K562 (cell line): ENCODE data around the gene CAPZB. TPM values are rescaled to one million over a fixed set of nuclear protein-coding genes. Genes with fewer than 3 reads are reported as not detected.

Experiments
- ATAC-seq: fragments of 200-7000 bp; cut with Tn5 transposase; 3 replicates; pipeline ENCODE4 v1.9.1; 2020; ENCODE audit warnings: moderate library complexity
- BruUV-seq: library from RNA; stranded (reverse); fragments of 400-500 nt; replicated peaks from 2 replicates; lab custom pipeline; 2021; lab: Mats Ljungman, UMichigan
- CTCF ChIA-PET: fragments of 300-600 bp; formaldehyde crosslinking; extraction: SDS; loops from one replicate; lab custom pipeline; 2021; ENCODE audit warnings: low intra/inter-chr PET ratio; lab: Yijun Ruan, JAX
- POLR2A ChIA-PET: fragments of 300-600, 350-650 bp; sonication (Branson Sonifier 250); formaldehyde crosslinking; extraction: SDS; loops from one replicate; lab custom pipeline; 2021; ENCODE audit warnings: antibody characterized with exemption, inconsistent platforms; lab: Yijun Ruan, JAX
- DNase-seq, 4 experiments: peaks; one replicate each; pipeline versions ENCODE4 v3.0.0 to v3.0.0-alpha.2; 2011 to 2018; ENCODE audit warnings: low spot score in 3 of 4, mixed read lengths in 3 of 4; ENCODE audit errors: extremely low read depth in 1 of 4
- FAIRE-seq: peaks from 2 replicates; lab custom pipeline; 2011; peaks lifted over from hg19 to GRCh38; lab: Jason Lieb, UNC
- H2AFZ ChIP-seq: 2 replicates; pipeline ENCODE4 v1.6.0; 2011; ENCODE audit warnings: low read depth, low read length, control low read depth, inconsistent platforms
- H3K27ac ChIP-seq: fragments of 200-600 bp; 3 replicates; pipeline ENCODE4 v1.8.0; 2011; ENCODE audit warnings: low read depth, mild to moderate bottlenecking, control low read depth, inconsistent platforms, low read length, moderate library complexity, mixed read lengths; ENCODE audit errors: extremely low read depth
- H3K27me3 ChIP-seq, 2 experiments: fragments of 300-600 bp in 1 of 2; 2 replicates in 1 of 2; 3 replicates in 1 of 2; pipeline versions ENCODE4 v1.6.0 to v1.8.0; 2011; ENCODE audit warnings: inconsistent platforms in 2 of 2, low read length in 2 of 2, mild to moderate bottlenecking in 1 of 2, mixed read lengths in 1 of 2, moderate library complexity in 1 of 2; ENCODE audit not compliant: control insufficient read depth in 2 of 2, insufficient read depth in 2 of 2
- H3K36me3 ChIP-seq: fragments of 300-600 bp; 3 replicates; pipeline ENCODE4 v1.8.0; 2011; ENCODE audit warnings: mild to moderate bottlenecking, low read length, inconsistent platforms; ENCODE audit not compliant: control insufficient read depth, insufficient read depth
- H3K4me1 ChIP-seq, 2 experiments: fragments of 200-600 bp in 1 of 2; replicated peaks in 1 of 2; 2 replicates in 1 of 2; 3 replicates in 1 of 2; pipeline versions ENCODE4 v1.5.1 to v1.8.0; 2011; ENCODE audit warnings: inconsistent platforms in 2 of 2, low read length in 2 of 2, mild to moderate bottlenecking in 1 of 2, mixed read lengths in 1 of 2, moderate library complexity in 1 of 2; ENCODE audit not compliant: control insufficient read depth in 2 of 2, insufficient read depth in 2 of 2
- H3K4me2 ChIP-seq: 2 replicates; pipeline ENCODE4 v1.6.1; 2011; ENCODE audit warnings: low read length, control low read depth, inconsistent platforms, mixed read lengths; ENCODE audit not compliant: insufficient read depth
- H3K4me3 ChIP-seq: fragments of 200-600 bp; sonication (generic), shearing (Covaris generic); 2 replicates; pipeline ENCODE4 v1.5.1; 2016; ENCODE audit warnings: control low read depth, inconsistent platforms
- H3K79me2 ChIP-seq: fragments of 200-600 bp; 3 replicates; pipeline ENCODE4 v1.8.0; 2011; ENCODE audit warnings: low read length, inconsistent platforms; ENCODE audit not compliant: control insufficient read depth, insufficient read depth
- H3K9ac ChIP-seq, 2 experiments: 2 replicates each; pipeline versions ENCODE4 v1.6.0 to v1.6.1; 2011; ENCODE audit warnings: low read depth in 2 of 2, low read length in 2 of 2, control low read depth in 1 of 2, inconsistent platforms in 1 of 2, mild to moderate bottlenecking in 1 of 2, mixed read lengths in 1 of 2; ENCODE audit not compliant: insufficient read depth in 1 of 2
- H3K9me1 ChIP-seq: one replicate; pipeline ENCODE4 v1.6.0; 2011; ENCODE audit warnings: inconsistent platforms, mild to moderate bottlenecking, low read length, moderate library complexity; ENCODE audit not compliant: control insufficient read depth, insufficient read depth
- H3K9me3 ChIP-seq: replicated peaks from 2 replicates; pipeline ENCODE4 v1.5.1; 2011; ENCODE audit warnings: low read depth, low read length, inconsistent platforms; ENCODE audit not compliant: control insufficient read depth, insufficient read depth
- H4K20me1 ChIP-seq: replicated peaks from 2 replicates; pipeline ENCODE4 v1.6.1; 2011; ENCODE audit warnings: low read length, inconsistent platforms, mixed read lengths; ENCODE audit not compliant: control insufficient read depth, insufficient read depth
- C11orf30 ChIP-seq: fragments of 450-650 bp; IDR thresholded peaks from 2 replicates; pipeline ENCODE4 v1.6.1; 2016; ENCODE audit warnings: low read depth, mild to moderate bottlenecking
- CEBPB ChIP-seq: fragments of 450-650 bp; IDR thresholded peaks from 2 replicates; pipeline ENCODE4 v1.6.1; 2016; ENCODE audit warnings: missing genetic modification characterization, missing compliant biosample characterization
- MAFK ChIP-seq: IDR thresholded peaks from 2 replicates; pipeline ENCODE4 v1.6.1; 2011; ENCODE audit warnings: low read length, improper control_type of control experiment
- WGBS: fragments of 100-300 bp; shearing (Covaris generic); methylation state at CpG from one replicate; pipeline ENCODE4 v1.1.6; 2016; ENCODE audit warnings: low coverage, mixed read lengths; ENCODE audit not compliant: insufficient coverage; ENCODE audit errors: missing lambda C conversion rate; 5-methylcytosine and 5-hydroxymethylcytosine counted together
- in situ Hi-C: fragments of 300-500 bp; cut with MboI; formaldehyde crosslinking; loops from 4 replicates; pipeline ENCODE4 v1.15.0; 2018; ENCODE audit warnings: inconsistent platforms, mixed read lengths
- intact Hi-C: fragments of 100-400 bp; cut with micrococcal nuclease; formaldehyde crosslinking; loops from 2 replicates; pipeline ENCODE4 v1.14.2; 2022
- polyA plus RNA-seq, 8 experiments: library from polyadenylated mRNA; depleted of rRNA in 4 of 8; stranded (reverse) in 5 of 8; unstranded in 3 of 8; fragments of >200 nt; fragmentation: Nextera tagmentation in 2 of 8; fragmentation: Illumina TruSeq in 1 of 8; extraction: Ambion mirVana in 2 of 8; extraction: Trizol in 1 of 8; gene quantifications; 2 replicates each; pipeline versions ENCODE4 v1.2.1 to v1.2.3, GENCODE V29; 2011 to 2014; ENCODE audit warnings: inconsistent platforms in 1 of 8, missing spikeins in 1 of 8
- total RNA-seq, 7 experiments: library from RNA; depleted of rRNA in 6 of 7; stranded (reverse); fragments of >200 nt in 6 of 7; fragmentation: Illumina TruSeq in 2 of 7; extraction: Trizol in 2 of 7; gene quantifications; 2 replicates each; pipeline versions ENCODE4 v1.2.1 to v1.2.3, GENCODE V29; 2011 to 2021; ENCODE audit warnings: low replicate concordance in 1 of 7
- TF ChIP-seq, protein P1 (sequence below): fragments of 450-650 bp; formaldehyde crosslinking; IDR thresholded peaks from 2 replicates; pipeline ENCODE4 v1.4.0; 2022; ENCODE audit warnings: mild to moderate bottlenecking, moderate library complexity
- TF ChIP-seq, protein P2 (sequence below): fragments of 250-450 bp; sonication (Bioruptor Pico); IDR thresholded peaks from 2 replicates; pipeline ENCODE4 v1.5.0; 2021
- TF ChIP-seq, protein P3 (sequence below): sonication (generic); formaldehyde crosslinking; IDR thresholded peaks from 2 replicates; pipeline ENCODE4 v1.8.0; 2022; ENCODE audit warnings: mild to moderate bottlenecking, missing genetic modification reagents
- TF ChIP-seq, protein P4 (sequence below): sonication (generic); formaldehyde crosslinking; IDR thresholded peaks from 2 replicates; pipeline ENCODE4 v1.8.0; 2022; ENCODE audit warnings: mild to moderate bottlenecking, missing genetic modification reagents

CAPZB gene
- total and polyA plus RNA-seq, 9 of the 15 experiments (the other 6 are each of a cell fraction or from before 2014, with no cell fraction given): 57.6 to 297 (median 125) TPM

DNA sequence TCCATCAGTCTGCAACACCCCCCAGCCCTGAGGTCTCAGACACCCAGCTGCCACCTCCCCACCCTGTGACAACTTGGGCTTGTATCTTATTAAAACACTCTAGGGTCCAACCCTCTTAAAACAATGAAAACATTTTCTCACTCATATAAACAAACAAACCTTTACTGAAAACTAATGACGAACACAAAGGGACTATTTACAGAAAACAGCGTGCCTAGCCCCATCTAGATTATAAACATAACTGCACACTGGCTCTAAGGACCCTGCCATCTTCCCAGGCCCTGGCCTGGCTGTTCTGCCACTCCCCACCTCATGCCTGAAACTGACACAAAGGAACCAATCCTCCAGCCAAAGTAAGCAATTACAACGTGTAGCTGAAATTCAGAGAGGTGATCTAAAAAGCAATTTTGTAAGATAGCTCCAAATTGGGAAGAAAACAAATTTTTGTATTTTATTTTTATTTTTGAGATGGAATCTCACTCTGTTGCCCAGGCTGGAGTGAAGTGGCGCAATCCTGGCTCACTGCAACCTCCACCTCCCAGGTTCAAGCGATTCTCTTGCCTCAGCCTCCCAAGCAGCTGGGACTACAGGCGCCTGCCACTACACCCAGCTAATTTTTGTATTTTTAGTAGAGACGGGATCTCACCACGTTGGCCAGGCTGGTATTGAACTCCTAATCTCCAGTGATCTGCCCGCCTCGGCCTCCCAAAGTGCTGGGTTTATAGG lies 40.9 kb downstream of the CAPZB start:
- intact Hi-C loops: no loop called here
- no peak for ATAC-seq
- H3K4me1 ChIP-seq: peaks cover 4 to 17% of the 10 kb centered on the region in 2 experiments; a peak in 4 of 5 replicates
- H3K9ac ChIP-seq: no peak overlapping the region
- H4K20me1 ChIP-seq: peaks cover 36% of the 10 kb centered on the region
- H3K9me3 ChIP-seq: no peaks in the 10 kb centered on the region
- no peaks in the 10 kb centered on the region for H3K27me3 ChIP-seq
- H3K9me1 ChIP-seq: peaks cover 9% of the 10 kb centered on the region
- H3K4me2 ChIP-seq: no peak overlapping the region
- WGBS: 71% methylated on average over 10 of the region's 10 CpGs
- peaks cover 14% of the 10 kb centered on the region; the same call in 2 of the 3 replicates for H3K36me3 ChIP-seq
- H3K27ac ChIP-seq: no peak overlapping the region
- in situ Hi-C loops: no loop called here
- no peak overlapping the region for H3K4me3 ChIP-seq
- H3K79me2 ChIP-seq: peaks cover 76% of the 10 kb centered on the region
- no peak for DNase-seq
- FAIRE-seq: no peak
- ChIA-PET POLR2A (interaction anchor here (0.6 to 1.1 kb wide), 3 partner anchors 10 to 208 kb away, joined by 3 read pairs; no protein-coding TSS in a partner anchor), CTCF (no interaction called here)
- H2AFZ ChIP-seq: no peak overlapping the region
- TF ChIP-seq CEBPB (tag): 0 out of 2 replicates have a peak, but pooled peaks have one; percentile 38
- TF ChIP-seq, protein P1, sequence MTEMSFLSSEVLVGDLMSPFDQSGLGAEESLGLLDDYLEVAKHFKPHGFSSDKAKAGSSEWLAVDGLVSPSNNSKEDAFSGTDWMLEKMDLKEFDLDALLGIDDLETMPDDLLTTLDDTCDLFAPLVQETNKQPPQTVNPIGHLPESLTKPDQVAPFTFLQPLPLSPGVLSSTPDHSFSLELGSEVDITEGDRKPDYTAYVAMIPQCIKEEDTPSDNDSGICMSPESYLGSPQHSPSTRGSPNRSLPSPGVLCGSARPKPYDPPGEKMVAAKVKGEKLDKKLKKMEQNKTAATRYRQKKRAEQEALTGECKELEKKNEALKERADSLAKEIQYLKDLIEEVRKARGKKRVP (CRISPR knock-in tag): no peak
- no TSS peak for BruUV-seq

DNA sequence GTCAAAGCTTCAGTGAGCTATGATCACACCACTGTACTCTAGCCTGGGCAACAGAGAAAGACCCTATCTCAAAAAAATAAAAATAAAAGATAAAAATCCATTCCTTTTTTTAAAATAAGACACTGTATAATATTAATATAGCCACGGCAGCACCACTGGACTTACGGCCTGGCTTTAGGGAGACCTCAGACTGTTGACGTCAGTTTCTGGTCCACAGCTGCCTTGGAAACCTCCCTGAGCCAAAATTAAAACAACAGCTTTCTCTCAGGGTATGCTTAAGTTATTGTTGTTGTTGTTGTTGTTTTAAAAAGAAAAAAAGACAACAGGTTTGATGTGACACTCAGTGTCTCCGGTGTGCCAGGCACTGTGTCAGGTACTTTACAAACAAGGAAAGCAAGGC lies 42.0 kb downstream of the CAPZB start:
- H4K20me1 ChIP-seq: peaks cover 32% of the 10 kb centered on the region
- intact Hi-C loops: no loop called here
- H3K4me3 ChIP-seq: no peak overlapping the region
- 90% methylated on average over 4 of the region's 4 CpGs for WGBS
- H3K27me3 ChIP-seq: no peaks in the 10 kb centered on the region
- ATAC-seq: no peak
- no peaks in the 10 kb centered on the region for H3K9me3 ChIP-seq
- POLR2A ChIA-PET: interaction anchor here (1.0 kb wide), 1 partner anchor 13 kb away, joined by 3 read pairs; no protein-coding TSS in a partner anchor
- peaks cover under 1% of the 10 kb centered on the region for H3K9me1 ChIP-seq
- H3K36me3 ChIP-seq: peaks cover 7% of the 10 kb centered on the region; the same call in 2 of the 3 replicates
- no peak for DNase-seq
- no peak for FAIRE-seq
- H3K9ac ChIP-seq: peak overlapping the region in 1 of 2 experiments; percentile 69; a peak in 1 of 4 replicates
- BruUV-seq: no TSS peak
- peaks cover 78% of the 10 kb centered on the region for H3K79me2 ChIP-seq
- H3K4me1 ChIP-seq: peaks cover 4 to 17% of the 10 kb centered on the region in 2 experiments; a peak in 4 of 5 replicates
- CTCF ChIA-PET: no interaction called here
- H3K4me2 ChIP-seq: no peak overlapping the region
- H3K27ac ChIP-seq: no peak overlapping the region
- in situ Hi-C loops: no loop called here
- no peak overlapping the region for H2AFZ ChIP-seq
- TF ChIP-seq MAFK (no peak), C11orf30 (no peak)
- TF ChIP-seq, protein P2, sequence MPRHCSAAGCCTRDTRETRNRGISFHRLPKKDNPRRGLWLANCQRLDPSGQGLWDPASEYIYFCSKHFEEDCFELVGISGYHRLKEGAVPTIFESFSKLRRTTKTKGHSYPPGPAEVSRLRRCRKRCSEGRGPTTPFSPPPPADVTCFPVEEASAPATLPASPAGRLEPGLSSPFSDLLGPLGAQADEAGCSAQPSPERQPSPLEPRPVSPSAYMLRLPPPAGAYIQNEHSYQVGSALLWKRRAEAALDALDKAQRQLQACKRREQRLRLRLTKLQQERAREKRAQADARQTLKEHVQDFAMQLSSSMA: no peak
- TF ChIP-seq, protein P3, sequence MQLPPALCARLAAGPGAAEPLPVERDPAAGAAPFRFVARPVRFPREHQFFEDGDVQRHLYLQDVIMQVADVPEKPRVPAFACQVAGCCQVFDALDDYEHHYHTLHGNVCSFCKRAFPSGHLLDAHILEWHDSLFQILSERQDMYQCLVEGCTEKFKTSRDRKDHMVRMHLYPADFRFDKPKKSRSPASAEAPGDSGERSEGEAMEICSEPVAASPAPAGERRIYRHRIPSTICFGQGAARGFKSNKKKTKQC (CRISPR knock-in tag): no peak
- TF ChIP-seq, protein P4, sequence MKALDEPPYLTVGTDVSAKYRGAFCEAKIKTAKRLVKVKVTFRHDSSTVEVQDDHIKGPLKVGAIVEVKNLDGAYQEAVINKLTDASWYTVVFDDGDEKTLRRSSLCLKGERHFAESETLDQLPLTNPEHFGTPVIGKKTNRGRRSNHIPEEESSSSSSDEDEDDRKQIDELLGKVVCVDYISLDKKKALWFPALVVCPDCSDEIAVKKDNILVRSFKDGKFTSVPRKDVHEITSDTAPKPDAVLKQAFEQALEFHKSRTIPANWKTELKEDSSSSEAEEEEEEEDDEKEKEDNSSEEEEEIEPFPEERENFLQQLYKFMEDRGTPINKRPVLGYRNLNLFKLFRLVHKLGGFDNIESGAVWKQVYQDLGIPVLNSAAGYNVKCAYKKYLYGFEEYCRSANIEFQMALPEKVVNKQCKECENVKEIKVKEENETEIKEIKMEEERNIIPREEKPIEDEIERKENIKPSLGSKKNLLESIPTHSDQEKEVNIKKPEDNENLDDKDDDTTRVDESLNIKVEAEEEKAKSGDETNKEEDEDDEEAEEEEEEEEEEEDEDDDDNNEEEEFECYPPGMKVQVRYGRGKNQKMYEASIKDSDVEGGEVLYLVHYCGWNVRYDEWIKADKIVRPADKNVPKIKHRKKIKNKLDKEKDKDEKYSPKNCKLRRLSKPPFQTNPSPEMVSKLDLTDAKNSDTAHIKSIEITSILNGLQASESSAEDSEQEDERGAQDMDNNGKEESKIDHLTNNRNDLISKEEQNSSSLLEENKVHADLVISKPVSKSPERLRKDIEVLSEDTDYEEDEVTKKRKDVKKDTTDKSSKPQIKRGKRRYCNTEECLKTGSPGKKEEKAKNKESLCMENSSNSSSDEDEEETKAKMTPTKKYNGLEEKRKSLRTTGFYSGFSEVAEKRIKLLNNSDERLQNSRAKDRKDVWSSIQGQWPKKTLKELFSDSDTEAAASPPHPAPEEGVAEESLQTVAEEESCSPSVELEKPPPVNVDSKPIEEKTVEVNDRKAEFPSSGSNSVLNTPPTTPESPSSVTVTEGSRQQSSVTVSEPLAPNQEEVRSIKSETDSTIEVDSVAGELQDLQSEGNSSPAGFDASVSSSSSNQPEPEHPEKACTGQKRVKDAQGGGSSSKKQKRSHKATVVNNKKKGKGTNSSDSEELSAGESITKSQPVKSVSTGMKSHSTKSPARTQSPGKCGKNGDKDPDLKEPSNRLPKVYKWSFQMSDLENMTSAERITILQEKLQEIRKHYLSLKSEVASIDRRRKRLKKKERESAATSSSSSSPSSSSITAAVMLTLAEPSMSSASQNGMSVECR: no peak
